Body of pancreas (tissue), 4 donors: ENCODE results near the gene DPEP2. TPM values are rescaled to one million over a fixed set of nuclear protein-coding genes. Genes with fewer than 3 reads are reported as not detected.

ENCODE experiments used
- ATAC-seq: fragments of 150-250 bp; one replicate; pipeline ENCODE4 v1.9.1; 2016
- DNase-seq, 4 donors: peaks; one replicate each; pipeline ENCODE4 v3.0.0-alpha.2; 2019
- H3K27ac ChIP-seq, 4 donors: fragments of 200-600 bp; sonication (generic); 1 replicate in 3 of 4; 2 replicates in 1 of 4; pipeline versions ENCODE4 v1.5.1 to v1.6.1; 2016 to 2019; ENCODE audit warnings: mild to moderate bottlenecking in 1 of 4, mixed read lengths in 1 of 4, moderate library complexity in 1 of 4
- H3K27me3 ChIP-seq, 2 donors: fragments of 200-600 bp; sonication (generic); one replicate each; pipeline ENCODE4 v1.6.0; 2016; ENCODE audit warnings: mild to moderate bottlenecking in 1 of 2
- H3K36me3 ChIP-seq, 2 donors: fragments of 200-600 bp; sonication (generic); replicated peaks in 1 of 2; 2 replicates each; pipeline ENCODE4 v1.5.1; 2016; ENCODE audit warnings: low read depth in 2 of 2; ENCODE audit not compliant: insufficient read depth in 1 of 2
- H3K4me1 ChIP-seq: fragments of 200-600 bp; sonication (generic); one replicate; pipeline ENCODE4 v1.6.0; 2016
- H3K4me3 ChIP-seq, 2 donors: fragments of 200-600 bp; sonication (generic); 1 replicate in 1 of 2; 2 replicates in 1 of 2; pipeline ENCODE4 v1.5.1; 2016 to 2019
- H3K9me3 ChIP-seq, 3 donors: fragments of 200-600 bp; sonication (generic); 1 replicate in 2 of 3; 2 replicates in 1 of 3; pipeline ENCODE4 v1.5.1; 2016
- POLR2A ChIP-seq, 3 donors: fragments of 450-650 bp; IDR thresholded peaks; one replicate each; pipeline ENCODE4 v1.6.1; 2016; ENCODE audit warnings: antibody characterized with exemption in 3 of 3, mild to moderate bottlenecking in 2 of 3
- WGBS, 2 donors: methylation state at CpG; one replicate each; pipeline ENCODE4 v1.1.5; 2017; 5-methylcytosine and 5-hydroxymethylcytosine counted together
- intact Hi-C: fragments of 100-400 bp; cut with DNase I; formaldehyde crosslinking; loops from one replicate; pipeline ENCODE4 v1.15.1; 2023
- total RNA-seq, 2 donors: library from RNA; depleted of rRNA; stranded (reverse); fragments of >200 nt; gene quantifications; one replicate each; pipeline ENCODE4 v1.1.0, GENCODE V29; 2016
- TF ChIP-seq, protein P1 (sequence below), 7 experiments: fragments of 450-650 bp in 4 of 7; fragments of 200-600 bp in 3 of 7; sonication (generic) in 3 of 7; IDR thresholded peaks; one replicate each; pipeline ENCODE4 v1.5.1; 2016 to 2019; ENCODE audit warnings: antibody characterized with exemption in 7 of 7

DPEP2 gene
- total RNA-seq, 2 donors from 2014 or later: 0.78 to 1.3 TPM

- 96 to 100% methylated on average over 1 to 9 of the region's 9 CpGs for WGBS, 2 donors
- DNase-seq (peak in 1 of 4 donors; percentile 6), ATAC-seq (no peak)
- H3K4me1 ChIP-seq: peaks cover 16% of the 10 kb centered on the region
- H3K27ac ChIP-seq: no peak overlapping the region
- H3K4me3 ChIP-seq: no peak overlapping the region
- H3K9me3 ChIP-seq: no peaks in the 10 kb centered on the region
- intact Hi-C loops: no loop called here
- no peak for TF ChIP-seq POLR2A (IDR thresholded peaks at IDR 0.05)
- TF ChIP-seq, protein P1, sequence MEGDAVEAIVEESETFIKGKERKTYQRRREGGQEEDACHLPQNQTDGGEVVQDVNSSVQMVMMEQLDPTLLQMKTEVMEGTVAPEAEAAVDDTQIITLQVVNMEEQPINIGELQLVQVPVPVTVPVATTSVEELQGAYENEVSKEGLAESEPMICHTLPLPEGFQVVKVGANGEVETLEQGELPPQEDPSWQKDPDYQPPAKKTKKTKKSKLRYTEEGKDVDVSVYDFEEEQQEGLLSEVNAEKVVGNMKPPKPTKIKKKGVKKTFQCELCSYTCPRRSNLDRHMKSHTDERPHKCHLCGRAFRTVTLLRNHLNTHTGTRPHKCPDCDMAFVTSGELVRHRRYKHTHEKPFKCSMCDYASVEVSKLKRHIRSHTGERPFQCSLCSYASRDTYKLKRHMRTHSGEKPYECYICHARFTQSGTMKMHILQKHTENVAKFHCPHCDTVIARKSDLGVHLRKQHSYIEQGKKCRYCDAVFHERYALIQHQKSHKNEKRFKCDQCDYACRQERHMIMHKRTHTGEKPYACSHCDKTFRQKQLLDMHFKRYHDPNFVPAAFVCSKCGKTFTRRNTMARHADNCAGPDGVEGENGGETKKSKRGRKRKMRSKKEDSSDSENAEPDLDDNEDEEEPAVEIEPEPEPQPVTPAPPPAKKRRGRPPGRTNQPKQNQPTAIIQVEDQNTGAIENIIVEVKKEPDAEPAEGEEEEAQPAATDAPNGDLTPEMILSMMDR (IDR thresholded peaks at IDR 0.05): no peak
- no peaks in the 10 kb centered on the region for H3K27me3 ChIP-seq
- peaks cover 0 to 2% of the 10 kb centered on the region in 2 donors for H3K36me3 ChIP-seq
These were observed 41.7 kb downstream of the DPEP2 start for GRCh38 chr16:67957622-67958021.

DNA sequence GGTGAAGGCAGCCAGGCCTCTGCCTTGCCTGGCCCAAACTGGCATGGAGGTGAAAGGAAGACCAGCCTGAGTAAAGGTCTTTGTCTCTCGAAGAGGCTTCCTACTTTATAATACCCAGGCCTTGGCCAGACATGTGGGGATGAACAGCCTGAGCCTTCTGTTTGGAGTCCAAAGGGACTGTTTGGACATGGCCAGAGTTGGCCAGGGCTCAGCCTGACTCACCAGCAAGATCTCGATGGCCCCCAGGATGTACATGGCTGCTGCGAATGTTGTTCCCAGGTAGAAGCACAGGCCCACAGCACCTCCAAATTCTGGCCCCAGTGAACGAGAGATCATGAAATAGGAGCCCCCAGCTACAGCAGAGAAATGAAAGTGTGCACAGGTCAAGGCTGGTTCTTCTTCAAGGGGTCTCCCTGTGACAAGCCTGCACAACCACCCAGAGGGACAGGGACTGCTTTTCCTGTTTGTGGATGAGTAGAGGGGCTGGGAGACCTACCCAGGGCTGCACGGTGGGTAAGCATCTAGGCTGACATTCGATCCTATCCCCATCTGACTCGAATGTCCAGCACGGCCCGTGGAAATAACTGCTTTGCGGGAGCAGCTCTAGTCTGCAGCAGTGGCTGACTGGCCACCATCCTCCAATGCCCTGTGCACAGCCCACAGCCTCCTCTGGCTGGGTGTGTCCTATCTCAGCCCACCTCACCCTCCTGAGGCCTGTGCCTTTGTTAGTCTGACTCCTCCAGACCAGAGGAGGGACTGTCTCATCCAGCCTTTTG, 44.7 kb downstream of the DPEP2 start:
- Histone ChIP-seq H3K9me3 (no peaks in the 10 kb centered on the region), H3K36me3 (peaks cover 0 to 12% of the 10 kb centered on the region in 2 donors), H3K4me1 (no peaks in the 10 kb centered on the region), H3K27me3 (no peaks in the 10 kb centered on the region), H3K27ac (no peak overlapping the region), H3K4me3 (no peak overlapping the region)
- TF ChIP-seq POLR2A (IDR thresholded peaks at IDR 0.05): no peak
- TF ChIP-seq, protein P1 (IDR thresholded peaks at IDR 0.05): no peak
- DNase-seq: no peak
- WGBS, 2 donors: 82 to 87% methylated on average over 4 to 10 of the region's 10 CpGs
- intact Hi-C loops: no loop called here
- no peak for ATAC-seq

- intact Hi-C loops: no loop called here
- DNase-seq: no peak
- WGBS, 2 donors: 78 to 86% methylated on average over 8 of the region's 8 CpGs
- Histone ChIP-seq H3K4me3 (no peak overlapping the region), H3K36me3 (peaks cover 0 to 12% of the 10 kb centered on the region in 2 donors), H3K27me3 (no peaks in the 10 kb centered on the region), H3K27ac (no peak overlapping the region), H3K4me1 (no peaks in the 10 kb centered on the region), H3K9me3 (no peaks in the 10 kb centered on the region)
- TF ChIP-seq, protein P1 (IDR thresholded peaks at IDR 0.05): no peak
- no peak for TF ChIP-seq POLR2A (IDR thresholded peaks at IDR 0.05)
- ATAC-seq: no peak
These were observed 45.5 kb downstream of the DPEP2 start for GRCh38 chr16:67953641-67954375.

- H3K36me3 ChIP-seq: peaks cover 0 to 17% of the 10 kb centered on the region in 2 donors
- TF ChIP-seq, protein P1 (IDR thresholded peaks at IDR 0.05): no peak
- TF ChIP-seq POLR2A (IDR thresholded peaks at IDR 0.05): no peak
- H3K27ac ChIP-seq: no peak overlapping the region
- intact Hi-C loops: no loop called here
- no peaks in the 10 kb centered on the region for H3K4me1 ChIP-seq
- no peak overlapping the region for H3K4me3 ChIP-seq
- peak in 2 of 4 donors; percentile 15 to 36 for DNase-seq
- WGBS, 2 donors: 73 to 100% methylated on average over 2 to 12 of the region's 12 CpGs
- H3K27me3 ChIP-seq: no peaks in the 10 kb centered on the region
- ATAC-seq: no peak
- H3K9me3 ChIP-seq: no peaks in the 10 kb centered on the region
These were observed 47.8 kb downstream of the DPEP2 start for GRCh38 chr16:67951485-67951884.
